CD4-positive, alpha-beta T cell treated with Interleukin-12 subunit alpha and Interleukin-12 subunit beta, for 1 hour (primary cell): Measurements from ENCODE around the gene IL13RA1.
"Not testable (repeated sequence)": the region's sequence is repeated elsewhere in the genome, so short reads cannot be mapped to it uniquely, and the experiment has no call there.

ENCODE experiments used
- DNase-seq: peaks from one replicate; pipeline ENCODE4 v3.0.0-alpha.2; 2020

IL13RA1 gene

DNA sequence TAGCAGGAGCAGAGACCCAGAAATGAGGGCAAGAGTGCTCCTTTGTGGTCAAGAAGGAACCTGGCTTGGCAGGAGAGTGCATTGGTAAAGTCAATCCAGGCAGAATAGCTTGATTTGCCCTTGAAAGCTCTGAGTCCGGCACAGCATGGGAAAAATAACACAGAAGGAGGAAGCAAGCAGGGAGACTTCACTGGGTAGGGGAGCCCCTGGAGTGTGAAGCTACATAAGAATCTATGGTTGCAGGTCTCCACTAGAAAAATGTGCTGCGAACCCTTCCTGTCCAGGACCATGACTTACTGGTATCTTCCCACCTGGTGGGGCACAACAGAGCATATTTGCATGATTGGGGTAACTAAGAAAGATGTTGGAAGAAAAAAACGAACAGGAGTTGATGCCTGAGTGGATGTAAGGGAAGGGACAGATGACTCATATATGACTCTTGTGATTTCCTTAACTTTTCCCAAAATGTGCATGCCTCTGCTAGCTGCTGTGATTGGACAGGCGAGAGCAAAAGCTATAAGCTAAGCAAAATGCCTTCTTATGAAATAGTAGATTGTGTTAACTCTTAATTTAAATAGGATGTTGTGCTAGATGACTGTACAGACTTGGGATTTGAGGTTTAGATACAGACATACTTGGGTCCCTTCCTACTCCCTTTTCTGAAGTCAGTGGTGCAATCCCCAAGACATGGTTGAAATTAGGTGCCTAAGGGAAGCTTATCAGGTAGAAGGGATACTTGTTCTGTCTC, 3.3 kb downstream of the IL13RA1 start:
- no peak for DNase-seq

DNA sequence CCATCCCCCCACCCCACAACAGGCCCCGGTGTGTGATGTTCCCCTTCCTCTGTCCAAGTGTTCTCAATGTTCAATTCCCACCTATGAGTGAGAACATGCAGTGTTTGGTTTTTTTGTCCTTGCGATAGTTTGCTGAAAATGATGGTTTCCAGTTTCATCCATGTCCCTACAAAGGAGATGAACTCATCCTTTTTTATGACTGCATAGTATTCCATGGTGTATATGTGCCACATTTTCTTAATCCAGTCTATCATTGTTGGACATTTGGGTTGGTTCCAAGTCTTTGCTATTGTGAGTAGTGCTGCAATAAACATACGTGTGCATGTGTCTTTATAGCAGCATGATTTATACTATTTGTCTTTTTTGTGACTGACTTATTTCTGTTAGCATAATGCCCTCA, 5.1 kb downstream of the IL13RA1 start:
- not testable (repeated sequence) for DNase-seq

DNA sequence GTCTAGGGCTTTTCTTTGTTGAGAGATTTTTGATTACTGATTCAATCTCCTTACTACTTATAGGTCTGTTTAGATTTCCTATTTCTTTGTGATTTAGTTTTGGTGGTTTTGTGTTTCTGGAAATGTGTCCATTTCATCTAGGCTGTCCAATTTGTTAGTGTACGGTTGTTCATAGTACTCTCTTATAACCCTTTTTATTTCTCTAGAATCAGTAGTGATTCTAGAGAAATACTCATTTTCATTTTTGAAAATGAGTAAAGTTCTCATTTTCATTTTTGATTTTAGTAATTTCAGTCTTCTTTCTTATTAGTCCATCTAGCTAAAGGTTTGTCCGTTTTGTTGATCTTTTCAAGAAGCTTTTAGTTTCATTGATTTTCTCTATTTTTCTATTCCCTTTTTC, 7.5 kb downstream of the IL13RA1 start:
- DNase-seq: no peak

DNA sequence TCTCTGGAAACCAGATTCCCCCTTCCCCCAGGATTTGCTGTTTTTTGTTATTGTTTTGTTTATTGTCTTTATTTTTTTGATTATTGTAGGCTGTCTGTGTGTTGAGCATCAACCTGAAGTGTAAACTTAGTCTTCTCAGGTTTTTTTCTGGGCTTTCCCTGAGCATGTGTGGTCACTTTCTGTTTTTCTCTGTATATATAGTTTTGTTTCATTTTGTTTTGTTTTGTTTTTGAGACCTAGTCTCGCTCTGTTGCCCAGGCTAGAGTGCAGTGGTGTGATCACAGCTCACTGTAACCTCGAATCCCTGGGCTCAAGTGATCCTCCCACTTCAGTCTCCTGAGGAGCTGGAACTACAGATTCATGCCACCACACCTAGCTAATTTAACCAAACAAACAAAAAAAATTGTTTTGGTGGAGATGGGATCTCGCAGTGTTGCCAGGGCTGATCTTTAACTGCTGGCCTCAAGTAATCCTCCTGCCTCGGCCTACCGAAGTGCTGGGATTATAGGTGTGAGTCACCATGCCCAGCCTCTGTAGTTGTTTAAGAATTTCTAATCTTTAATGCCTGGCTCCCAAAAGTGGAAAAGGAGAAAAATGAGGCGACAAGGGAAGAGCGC, 9.1 kb downstream of the IL13RA1 start:
- no peak for DNase-seq

DNA sequence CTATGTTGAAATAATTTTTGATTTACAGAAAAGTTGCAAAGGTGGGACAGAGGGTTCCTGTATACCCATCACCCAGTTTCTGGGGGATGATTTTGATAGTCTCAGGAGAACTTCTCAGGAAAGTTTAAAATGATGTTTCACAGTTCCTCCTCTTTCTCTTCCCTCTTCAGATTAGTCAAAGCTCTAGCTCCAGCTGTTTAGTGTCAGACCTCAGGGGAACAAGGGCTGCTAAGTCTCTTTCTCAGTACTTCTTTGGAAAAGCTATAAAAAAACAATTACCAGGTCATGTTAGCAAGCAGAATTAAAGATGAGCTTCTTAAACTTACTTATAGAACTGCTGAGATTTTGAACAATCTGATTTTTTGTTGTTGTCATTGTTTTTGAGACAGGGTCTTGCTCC, 12.2 kb downstream of the IL13RA1 start:
- DNase-seq: no peak

DNA sequence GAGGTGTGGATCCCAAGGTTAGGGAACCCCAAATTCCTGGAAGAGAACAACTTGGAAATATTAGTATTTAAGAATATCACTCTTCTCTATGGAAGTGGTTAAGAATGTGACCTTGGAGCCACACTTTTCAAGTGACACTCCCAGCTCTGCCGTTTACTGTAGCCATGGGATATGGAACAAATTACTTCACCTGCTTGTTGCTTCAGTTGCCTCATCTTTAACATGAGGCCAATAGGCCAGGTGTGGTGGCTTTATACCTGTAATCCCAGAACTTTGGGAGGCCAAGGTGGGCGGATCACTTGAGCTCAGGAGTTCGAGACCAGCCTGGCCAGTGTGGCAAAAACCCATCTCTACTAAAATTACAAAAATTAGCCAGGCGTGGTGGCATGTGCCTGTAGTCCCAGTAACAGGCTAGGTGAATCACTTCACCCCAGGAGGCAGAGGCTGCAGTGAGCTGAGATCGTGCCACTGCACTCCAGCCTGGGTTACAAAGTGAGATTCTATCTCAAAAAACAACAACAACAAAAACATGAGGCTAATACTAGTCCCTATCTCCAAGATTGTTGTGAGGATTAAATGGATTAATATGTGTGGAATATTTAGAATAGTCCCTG, 13.0 kb downstream of the IL13RA1 start:
- DNase-seq: no peak

DNA sequence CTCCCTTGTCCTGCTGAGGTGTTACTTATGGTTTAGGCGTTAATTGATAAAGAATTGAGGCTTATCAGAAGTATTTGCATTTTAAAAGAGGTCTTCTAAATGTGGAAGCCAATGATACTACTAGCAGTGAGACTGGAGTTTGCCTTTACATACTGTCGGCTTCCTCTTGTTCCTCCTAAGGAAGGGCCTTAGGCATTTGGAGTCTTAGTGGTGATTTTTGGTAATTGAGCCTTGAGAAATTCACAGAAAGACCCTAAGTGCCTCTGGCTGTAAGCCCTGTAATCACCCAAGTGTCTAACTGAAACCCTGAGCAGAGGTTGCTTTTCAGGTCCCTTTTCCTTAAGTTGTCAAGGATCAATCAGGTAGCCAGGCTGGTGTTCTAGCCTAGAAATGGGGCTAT, 14.8 kb downstream of the IL13RA1 start:
- DNase-seq: no peak

DNA sequence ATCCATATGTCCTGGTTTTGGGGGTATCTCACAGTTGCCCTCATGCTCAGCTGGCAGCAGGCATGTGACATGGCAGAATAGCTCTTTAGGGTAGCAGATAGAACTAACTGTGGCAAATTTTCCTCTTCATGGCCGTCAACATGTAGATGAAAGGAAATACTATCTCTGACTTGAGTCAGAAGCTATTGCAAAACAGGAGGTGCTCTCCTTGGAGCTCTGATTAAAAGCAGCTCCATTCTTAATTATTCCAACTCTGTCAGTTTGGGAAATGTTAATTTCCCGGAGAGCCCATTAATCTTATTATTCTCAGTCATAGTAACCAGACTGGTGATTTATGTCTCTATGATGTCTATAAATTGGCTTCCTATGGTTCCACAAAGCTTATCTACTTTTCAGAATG, 18.2 kb downstream of the IL13RA1 start:
- no peak for DNase-seq

DNA sequence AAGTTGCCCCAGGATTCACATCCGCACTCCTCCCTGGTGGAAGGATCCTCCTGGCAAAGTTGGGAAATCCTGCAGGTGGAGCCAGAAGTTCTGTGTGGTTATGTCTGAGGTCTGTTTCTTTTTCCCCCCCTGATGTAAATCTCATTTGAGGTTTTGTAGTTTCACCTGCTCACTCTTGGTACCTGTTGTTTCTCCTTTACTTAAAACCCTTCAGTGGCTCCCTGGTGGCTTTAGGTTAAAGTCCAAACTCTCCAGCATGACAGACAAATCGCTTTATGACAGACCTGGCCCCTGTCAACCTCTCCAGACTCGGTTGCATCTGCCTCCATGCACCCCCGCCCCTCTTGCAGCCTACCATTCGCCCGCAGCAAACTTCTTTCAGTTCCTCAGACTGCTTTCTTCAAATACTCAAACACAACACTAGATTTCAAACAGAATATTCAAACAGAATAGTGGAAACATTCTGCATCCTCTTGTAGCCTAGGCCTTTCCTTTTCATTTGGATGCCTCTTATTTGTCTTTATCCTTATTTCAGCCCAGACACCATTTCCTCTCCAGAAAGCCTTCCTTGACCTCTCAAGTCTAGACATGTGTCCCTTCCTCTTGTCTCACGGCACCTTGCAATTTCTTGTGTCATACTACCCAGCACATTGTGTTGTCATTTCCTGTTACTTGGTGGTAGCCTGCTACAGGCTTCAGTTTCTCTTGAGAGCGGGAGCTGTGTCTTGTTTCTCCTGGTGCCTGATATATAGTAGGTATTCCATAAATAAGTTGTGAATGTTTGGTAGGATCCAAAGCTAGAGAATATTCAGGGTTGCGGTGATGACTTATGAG, 24.8 kb downstream of the IL13RA1 start:
- DNase-seq: no peak

DNA sequence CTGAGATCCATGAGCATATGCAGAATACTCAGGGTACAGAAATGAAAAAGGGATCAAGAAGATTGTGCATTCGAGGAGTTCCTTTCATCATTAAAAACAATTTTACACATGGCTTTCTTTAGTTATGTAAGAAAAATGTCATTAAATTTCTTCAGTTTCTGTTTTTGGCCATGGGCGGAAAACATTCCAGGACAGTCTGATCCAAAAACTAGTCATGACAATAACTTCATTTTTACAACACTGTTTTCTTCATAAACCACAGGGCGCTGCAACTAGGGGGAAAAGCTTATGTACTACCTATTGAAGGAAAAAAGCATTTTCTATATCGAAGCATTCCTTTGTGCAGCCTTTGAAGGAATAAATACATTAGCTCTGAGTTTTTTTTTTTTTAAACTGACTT, 28.2 kb downstream of the IL13RA1 start:
- no peak for DNase-seq

DNA sequence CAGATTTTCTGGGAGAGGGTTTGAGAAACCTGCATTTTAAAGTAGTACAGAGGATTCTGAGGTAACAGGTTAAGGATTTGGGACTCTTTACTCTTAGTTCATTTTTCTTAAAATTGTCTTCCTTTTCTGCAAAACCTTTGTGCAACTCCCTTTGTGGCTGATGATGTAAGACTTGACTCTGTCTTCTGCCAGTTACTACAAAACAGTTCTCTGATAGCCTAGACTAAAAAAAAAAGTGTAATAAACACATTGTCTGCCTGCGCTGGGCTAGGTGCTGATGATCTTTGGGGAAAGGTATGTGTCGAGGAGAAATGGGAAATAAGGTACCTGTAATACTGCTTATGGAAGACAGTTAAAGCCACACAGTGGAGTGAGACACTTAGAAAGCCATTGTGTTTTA, 28.7 kb downstream of the IL13RA1 start:
- no peak for DNase-seq

DNA sequence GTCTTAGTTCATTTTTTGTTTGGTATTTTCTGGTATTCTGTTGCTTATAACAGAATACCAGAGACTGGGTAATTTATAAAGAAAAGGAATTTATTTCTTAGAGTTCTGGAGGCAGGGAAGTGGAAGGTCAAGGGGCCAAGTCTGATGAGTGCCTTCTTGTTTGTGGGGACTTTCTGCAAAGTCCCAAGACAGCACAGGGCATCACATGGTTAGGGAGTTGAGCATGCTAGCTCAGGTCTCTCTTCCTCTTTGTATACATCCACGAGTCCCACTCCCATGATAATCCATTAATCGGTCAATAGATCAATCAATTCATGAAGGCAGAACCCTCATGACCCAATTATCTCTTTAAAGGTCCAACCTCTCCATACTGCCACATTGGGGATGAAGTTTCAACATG, 31.1 kb downstream of the IL13RA1 start:
- no peak for DNase-seq

DNA sequence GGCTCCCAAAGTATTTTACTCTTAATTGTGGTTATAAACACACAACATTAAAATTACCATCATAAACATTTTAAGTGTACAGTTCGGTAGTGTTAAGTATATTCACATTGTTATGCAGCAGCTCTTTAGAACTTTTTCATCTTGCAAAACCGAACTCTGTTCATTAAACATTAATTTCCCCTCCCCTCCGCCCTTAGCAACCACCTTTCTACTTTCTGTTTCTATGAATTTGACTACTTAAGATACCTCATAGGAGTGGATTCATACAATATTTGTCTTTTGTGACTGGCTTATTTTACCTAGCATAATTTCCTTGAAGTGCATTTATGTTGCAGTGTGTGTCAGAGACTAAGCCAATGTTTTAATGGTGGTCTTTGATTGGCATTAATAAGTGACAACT, 32.6 kb downstream of the IL13RA1 start:
- no peak for DNase-seq

DNA sequence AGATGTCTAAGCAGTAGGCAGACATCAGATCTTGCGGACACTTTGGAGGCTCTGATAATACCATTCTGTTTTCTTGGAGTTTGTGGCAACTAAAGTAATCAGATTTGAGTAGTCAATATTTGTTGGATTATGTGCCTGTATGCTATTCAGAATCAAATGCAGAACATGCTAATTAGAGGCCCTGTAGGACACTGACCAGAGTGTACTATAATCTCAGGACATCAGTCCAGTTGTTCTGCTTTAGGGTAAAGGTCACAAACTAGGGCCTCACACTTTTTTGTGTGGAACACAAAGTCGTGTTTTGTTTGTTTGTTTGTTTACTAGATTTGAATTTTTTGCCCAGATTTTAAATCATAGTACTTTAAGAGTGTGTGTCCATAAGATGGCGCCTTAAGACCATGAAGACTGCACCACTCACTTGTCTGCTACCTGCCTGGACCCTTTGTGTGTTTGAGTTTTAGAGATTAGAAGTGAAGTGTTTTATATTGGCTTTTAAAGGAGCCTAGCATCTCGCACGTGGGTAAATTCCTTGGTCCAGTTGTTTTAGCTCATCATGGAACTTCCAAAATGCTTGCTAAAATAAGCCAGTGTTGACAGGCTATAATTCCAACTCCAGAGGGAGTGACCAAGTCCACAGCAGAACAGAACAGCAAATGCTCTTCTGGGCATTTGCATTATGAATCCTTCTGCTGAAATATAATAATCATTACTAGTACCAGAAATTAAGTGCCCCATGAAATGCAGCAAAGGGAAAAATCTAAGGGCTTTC, 34.7 kb downstream of the IL13RA1 start:
- DNase-seq: no peak

DNA sequence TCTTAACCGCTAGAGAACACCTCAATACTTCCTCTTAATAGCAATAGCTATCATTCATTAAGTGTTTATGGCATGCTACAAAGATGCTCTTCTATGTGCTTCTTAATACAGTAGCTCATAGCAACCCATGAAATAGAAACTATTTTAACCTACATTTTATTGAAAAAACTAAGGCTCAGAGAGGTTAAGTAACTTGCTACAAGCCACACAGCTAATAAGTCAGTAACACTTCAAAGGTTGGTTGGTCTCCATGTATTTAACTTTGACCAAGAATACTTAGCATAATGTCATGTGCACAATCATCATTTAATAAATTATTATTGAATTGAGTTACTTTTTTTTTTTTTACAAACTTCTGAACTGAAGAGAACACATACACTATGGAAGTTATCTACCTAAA, 36.1 kb downstream of the IL13RA1 start:
- DNase-seq: no peak

DNA sequence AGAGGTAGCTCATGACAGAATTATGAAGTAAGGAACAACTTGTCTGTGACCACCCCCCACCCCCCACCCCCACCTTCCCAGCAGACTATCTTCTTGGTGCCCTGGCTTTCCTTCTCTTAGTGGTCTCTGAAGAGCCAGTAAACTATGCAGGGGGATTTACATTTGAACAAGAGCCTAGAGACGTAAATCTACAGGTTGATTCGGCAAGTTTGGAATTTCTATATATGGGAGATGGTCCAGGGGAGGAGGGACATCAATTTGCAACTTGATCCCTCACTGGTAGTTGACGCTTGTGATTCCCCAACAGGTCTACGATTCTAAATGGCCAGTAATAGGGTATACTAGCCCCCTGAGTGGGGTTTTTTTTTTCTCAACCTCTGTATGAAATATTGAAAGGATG, 36.7 kb downstream of the IL13RA1 start:
- DNase-seq: no peak

DNA sequence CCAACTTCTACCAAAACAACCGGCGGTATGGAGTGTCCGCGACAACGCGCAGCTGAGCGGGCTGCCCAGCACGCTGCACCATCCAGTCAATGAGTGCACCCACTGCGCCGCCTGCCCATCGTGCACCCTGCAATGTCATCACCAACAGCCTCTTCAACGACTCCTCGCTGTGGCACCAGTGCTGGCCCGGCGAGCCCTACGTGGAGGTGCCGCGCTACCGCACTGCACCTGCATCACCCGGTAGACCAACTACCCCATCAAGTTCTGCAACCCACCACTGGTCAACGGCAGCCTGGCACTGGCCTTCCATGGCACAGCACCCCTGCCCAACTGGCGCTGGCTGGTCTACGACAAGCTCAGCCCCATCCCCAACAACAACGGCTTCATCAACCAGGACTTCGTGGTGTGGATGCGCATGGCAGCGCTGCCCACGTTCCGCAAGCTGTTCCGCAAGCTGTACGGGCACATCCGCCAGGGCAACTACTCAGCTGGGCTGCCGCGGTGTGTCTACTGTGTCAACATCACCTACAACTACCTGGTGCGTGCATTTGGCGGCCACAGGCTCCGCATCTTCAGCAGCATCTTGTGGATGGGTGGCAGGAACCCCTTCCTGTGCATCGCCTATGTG, 42.8 kb downstream of the IL13RA1 start:
- no peak for DNase-seq

DNA sequence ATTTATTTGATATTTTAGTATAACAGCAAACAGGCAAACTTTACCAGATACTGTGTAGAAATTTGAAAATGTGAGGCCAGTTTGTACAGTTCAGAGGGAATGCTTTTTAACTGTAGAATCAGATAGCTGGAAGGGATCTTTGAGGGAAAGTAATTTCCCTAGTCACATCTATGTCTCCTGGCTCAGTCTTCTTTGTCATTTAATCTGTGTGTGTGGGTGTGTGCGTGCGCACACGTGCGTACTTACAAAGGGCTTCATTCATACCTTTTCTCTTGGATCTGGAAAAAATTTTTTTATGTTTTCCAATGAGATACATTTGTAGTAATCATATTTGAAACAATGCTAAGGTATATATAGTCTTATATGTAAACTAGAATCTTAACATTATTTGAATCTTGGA, 44.6 kb downstream of the IL13RA1 start:
- no peak for DNase-seq

DNA sequence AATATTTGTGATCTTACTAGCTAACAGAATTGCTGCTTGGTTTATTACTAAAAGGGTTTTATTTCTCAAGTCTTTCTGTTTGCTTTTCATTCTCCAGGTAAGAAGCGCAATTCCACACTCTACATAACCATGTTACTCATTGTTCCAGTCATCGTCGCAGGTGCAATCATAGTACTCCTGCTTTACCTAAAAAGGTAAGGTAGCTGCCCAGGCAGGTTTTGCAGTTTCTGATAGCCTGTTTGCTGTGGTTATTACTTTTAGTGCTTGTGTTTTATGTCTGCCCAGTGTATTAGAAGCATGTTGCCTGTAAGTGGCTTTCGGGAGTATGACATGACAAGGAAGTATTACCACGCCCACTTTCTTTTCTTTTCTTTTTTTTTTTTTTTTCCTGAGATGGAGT, 46.4 kb downstream of the IL13RA1 start:
- no peak for DNase-seq

DNA sequence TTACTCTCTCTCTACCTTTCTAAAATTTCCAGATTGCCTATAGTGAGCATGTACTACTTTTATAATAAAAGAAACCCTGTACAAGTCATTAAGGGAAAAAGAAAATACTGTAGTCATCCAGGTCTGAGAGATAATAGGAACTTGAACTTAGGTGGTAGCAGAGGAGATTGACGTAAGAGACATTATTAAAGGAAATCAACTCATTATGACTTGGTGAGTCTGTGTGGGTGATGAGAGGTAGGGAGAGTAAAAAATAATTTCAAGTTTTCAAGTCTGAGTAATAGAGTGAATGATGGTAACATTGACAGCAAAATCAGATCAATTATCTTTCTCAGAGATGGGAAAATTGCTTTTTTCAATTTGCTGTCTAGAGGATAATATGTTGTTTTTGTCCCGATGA, 52.2 kb downstream of the IL13RA1 start:
- no peak for DNase-seq

DNA sequence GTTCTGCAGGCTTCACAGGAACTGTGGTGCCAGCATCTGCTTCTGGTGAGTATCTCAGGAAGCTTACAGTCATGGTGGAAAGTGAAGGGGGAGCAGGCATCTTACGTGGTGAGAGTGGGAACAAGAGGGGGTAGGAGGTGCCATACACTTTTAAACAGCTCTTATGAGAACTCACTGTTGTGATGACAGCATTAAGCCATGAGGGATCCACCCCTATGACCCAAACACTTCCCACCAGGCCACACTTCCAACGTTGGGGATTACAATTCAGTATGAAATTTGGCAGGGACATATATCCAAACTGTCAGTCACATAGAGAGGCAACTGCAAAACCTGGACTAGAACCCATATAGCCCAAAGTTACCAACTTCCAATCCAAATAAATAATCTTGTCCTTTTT, 53.1 kb downstream of the IL13RA1 start:
- DNase-seq: no peak

DNA sequence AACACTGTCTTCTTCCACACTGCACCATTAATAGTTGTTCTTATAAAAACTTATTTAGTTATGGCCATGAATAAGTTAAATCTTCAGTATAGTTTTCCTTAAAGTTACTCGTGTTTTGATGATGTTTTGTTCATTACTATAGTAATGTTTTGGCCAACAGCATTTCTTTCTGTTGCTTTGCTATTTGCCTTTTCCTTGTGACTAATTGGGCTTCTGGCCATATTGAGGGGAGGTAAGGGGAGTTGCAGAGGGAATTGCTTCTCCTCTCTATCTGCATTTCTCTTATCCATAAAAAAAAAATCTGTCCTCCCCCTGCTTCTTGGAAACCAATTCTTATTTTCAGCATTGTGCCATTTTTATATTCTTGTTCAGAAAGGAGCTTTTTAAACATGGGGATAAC, 53.5 kb downstream of the IL13RA1 start:
- no peak for DNase-seq
